IMR-90 (cell line): ENCODE results near the gene LCE5A. TPM values are rescaled to one million over a fixed set of nuclear protein-coding genes. Genes with fewer than 3 reads are reported as not detected.

Experiments
- ATAC-seq: fragments of 200-7000 bp; cut with Tn5 transposase; 2 replicates; pipeline ENCODE4 v1.9.1; 2020; ENCODE audit warnings: low read depth, mild to moderate bottlenecking, moderate library complexity
- BruUV-seq: library from RNA; stranded (reverse); fragments of 400-500 nt; replicated peaks from 2 replicates; lab custom pipeline; 2021; lab: Mats Ljungman, UMichigan
- CTCF ChIA-PET: fragments of 300-600 bp; formaldehyde crosslinking; extraction: SDS; loops from one replicate; lab custom pipeline; 2021; ENCODE audit warnings: antibody characterized with exemption; lab: Yijun Ruan, JAX
- POLR2A ChIA-PET: fragments of 300-600 bp; sonication (Branson Sonifier 250); formaldehyde crosslinking; loops from one replicate; lab custom pipeline; 2022; ENCODE audit warnings: antibody characterized with exemption; ENCODE audit not compliant: unreplicated experiment; lab: Charles Lee
- DNase-seq: peaks from one replicate; pipeline ENCODE4 v3.0.0; 2013
- H2AFZ ChIP-seq: replicated peaks from 2 replicates; pipeline ENCODE3; 2013; ENCODE audit warnings: low read length, mild to moderate bottlenecking; ENCODE audit not compliant: poor library complexity
- H2AK5ac ChIP-seq: 2 replicates; pipeline ENCODE4 v1.6.1; 2013; ENCODE audit warnings: low read depth, low read length, inconsistent platforms
- H2AK9ac ChIP-seq: replicated peaks from 2 replicates; pipeline ENCODE3; 2013; ENCODE audit warnings: mild to moderate bottlenecking, low read depth, low read length, moderate library complexity; ENCODE audit not compliant: poor library complexity
- H2BK120ac ChIP-seq: 2 replicates; pipeline ENCODE4 v1.6.1; 2013; ENCODE audit warnings: low read depth, low read length, inconsistent platforms
- H2BK15ac ChIP-seq: 3 replicates; pipeline ENCODE4 v1.6.1; 2013; ENCODE audit warnings: low read depth, low read length, inconsistent platforms
- H2BK20ac ChIP-seq: 2 replicates; pipeline ENCODE4 v1.6.1; 2013; ENCODE audit warnings: low read depth, mild to moderate bottlenecking, inconsistent platforms, low read length, moderate library complexity
- H2BK5ac ChIP-seq: 2 replicates; pipeline ENCODE4 v1.6.1; 2013; ENCODE audit warnings: mild to moderate bottlenecking, low read depth, low read length, inconsistent platforms; ENCODE audit not compliant: poor library complexity, severe bottlenecking
- H3K14ac ChIP-seq: replicated peaks from 2 replicates; pipeline ENCODE4 v1.6.1; 2013; ENCODE audit warnings: low read depth, low read length, inconsistent platforms
- H3K18ac ChIP-seq: 2 replicates; pipeline ENCODE4 v1.6.1; 2013; ENCODE audit warnings: low read depth, low read length, control low read depth
- H3K23ac ChIP-seq: 2 replicates; pipeline ENCODE4 v1.6.1; 2013; ENCODE audit warnings: low read depth, low read length, inconsistent platforms
- H3K27ac ChIP-seq: 2 replicates; pipeline ENCODE4 v1.5.1; 2013; ENCODE audit warnings: mild to moderate bottlenecking, control low read depth, low read length; ENCODE audit not compliant: insufficient read depth
- H3K27me3 ChIP-seq: 2 replicates; pipeline ENCODE4 v1.6.1; 2013; ENCODE audit warnings: low read length; ENCODE audit not compliant: control insufficient read depth, insufficient read depth
- H3K36me3 ChIP-seq: 2 replicates; pipeline ENCODE4 v1.6.1; 2013; ENCODE audit warnings: low read length, mixed read lengths; ENCODE audit not compliant: control insufficient read depth, insufficient read depth
- H3K4ac ChIP-seq: 2 replicates; pipeline ENCODE4 v1.6.1; 2013; ENCODE audit warnings: low read depth, low read length, inconsistent platforms
- H3K4me1 ChIP-seq: 2 replicates; pipeline ENCODE4 v1.6.1; 2013; ENCODE audit warnings: low read length, mixed read lengths; ENCODE audit not compliant: control insufficient read depth, insufficient read depth
- H3K4me2 ChIP-seq: 2 replicates; pipeline ENCODE4 v1.6.1; 2013; ENCODE audit warnings: low read depth, mild to moderate bottlenecking, control low read depth, low read length, moderate library complexity
- H3K4me3 ChIP-seq: 2 replicates; pipeline ENCODE4 v1.5.1; 2013; ENCODE audit warnings: low read depth, mild to moderate bottlenecking, control low read depth, low read length, moderate library complexity; ENCODE audit not compliant: insufficient read depth
- H3K56ac ChIP-seq: 2 replicates; pipeline ENCODE4 v1.6.1; 2013; ENCODE audit warnings: low read length, inconsistent platforms; ENCODE audit not compliant: insufficient read depth; ENCODE audit errors: extremely low read depth
- H3K79me1 ChIP-seq, 2 experiments: 2 replicates each; pipeline ENCODE4 v1.6.1; 2013; ENCODE audit warnings: low read length in 2 of 2, inconsistent platforms in 1 of 2, low read depth in 1 of 2
- H3K9ac ChIP-seq: 2 replicates; pipeline ENCODE4 v1.6.1; 2013; ENCODE audit warnings: low read depth, low read length, control low read depth
- H3K9me1 ChIP-seq: 2 replicates; pipeline ENCODE4 v1.6.1; 2013; ENCODE audit warnings: low read length, inconsistent platforms; ENCODE audit not compliant: insufficient read depth
- H3K9me3 ChIP-seq: 2 replicates; pipeline ENCODE4 v1.6.1; 2013; ENCODE audit warnings: low read length; ENCODE audit not compliant: control insufficient read depth, insufficient read depth
- H4K20me1 ChIP-seq: 2 replicates; pipeline ENCODE4 v1.6.1; 2013; ENCODE audit warnings: low read length, inconsistent platforms; ENCODE audit not compliant: insufficient read depth
- H4K5ac ChIP-seq: 2 replicates; pipeline ENCODE4 v1.6.1; 2013; ENCODE audit warnings: mild to moderate bottlenecking, low read depth, low read length, control low read depth
- H4K8ac ChIP-seq, 2 experiments: 2 replicates each; pipeline ENCODE4 v1.6.1; 2013; ENCODE audit warnings: low read depth in 2 of 2, low read length in 2 of 2, control low read depth in 1 of 2, inconsistent platforms in 1 of 2
- H4K91ac ChIP-seq: 2 replicates; pipeline ENCODE4 v1.6.1; 2013; ENCODE audit warnings: low read depth, low read length, inconsistent platforms; ENCODE audit not compliant: insufficient read depth
- BHLHE40 ChIP-seq: fragments of 150-350 bp; IDR thresholded peaks from 2 replicates; pipeline ENCODE4 v1.6.1; 2016; ENCODE audit warnings: mild to moderate bottlenecking, low read depth, low read length
- CHD1 ChIP-seq: IDR thresholded peaks from 2 replicates; pipeline ENCODE4 v1.6.1; 2012; ENCODE audit warnings: low read depth, low read length, improper control_type of control experiment
- CTCF ChIP-seq: conservative IDR thresholded peaks from 2 replicates; pipeline ENCODE4 v1.5.1; 2012; ENCODE audit warnings: mild to moderate bottlenecking, low read depth, low read length, improper control_type of control experiment
- ELK1 ChIP-seq: fragments of 150-350 bp; IDR thresholded peaks from 2 replicates; pipeline ENCODE4 v1.6.1; 2016; ENCODE audit warnings: low read depth, mild to moderate bottlenecking, low read length, moderate library complexity, borderline replicate concordance
- USF2 ChIP-seq: fragments of 150-350 bp; IDR thresholded peaks from 2 replicates; pipeline ENCODE4 v1.6.1; 2017; ENCODE audit warnings: mild to moderate bottlenecking, antibody characterized with exemption, low read length, low read depth
- WGBS, 2 experiments: methylation state at CpG; one replicate each; pipeline versions ENCODE4 v1.1.5 to v1.1.7; 2013; ENCODE audit warnings: missing lambda C conversion rate in 2 of 2; ENCODE audit not compliant: insufficient read length in 1 of 2; ENCODE audit errors: extremely low coverage in 2 of 2; 5-methylcytosine and 5-hydroxymethylcytosine counted together
- dilution Hi-C: fragments of 300-500 bp; cut with HindIII; formaldehyde crosslinking; loops from one replicate; pipeline ENCODE4 v1.14.3; 2018; ENCODE audit warnings: low sequenced_read_pairs; ENCODE audit not compliant: unreplicated experiment
- in situ Hi-C: fragments of 300-500 bp; cut with MboI; formaldehyde crosslinking; loops from 3 replicates; pipeline ENCODE4 v1.14.3; 2019; ENCODE audit warnings: low sequenced_read_pairs, inconsistent platforms, mixed read lengths
- intact Hi-C: fragments of 100-400 bp; cut with micrococcal nuclease; formaldehyde crosslinking; loops from 2 replicates; pipeline ENCODE4 v1.10.0; 2022
- polyA plus RNA-seq, 3 experiments: library from polyadenylated mRNA; depleted of rRNA; stranded (reverse); fragments of >200 nt; gene quantifications; 2 replicates each; pipeline ENCODE4 v1.2.3, GENCODE V29; 2012; ENCODE audit warnings: low replicate concordance in 1 of 3
- total RNA-seq: library from RNA; depleted of rRNA; stranded (reverse); fragments of >200 nt; gene quantifications from 2 replicates; pipeline ENCODE4 v1.2.3, GENCODE V29; 2012

LCE5A gene
- total and polyA plus RNA-seq, 2 of the 4 experiments (the other 2 are of a cell fraction), result not detected

- H4K8ac ChIP-seq, result no peak overlapping the region
- no peaks in the 10 kb centered on the region for H3K4me1 ChIP-seq
- no peaks in the 10 kb centered on the region for H3K27me3 ChIP-seq
- H3K36me3 ChIP-seq, result no peaks in the 10 kb centered on the region
- 20% methylated on average over 1 of the region's 10 CpGs; no CpG with 5 or more reads in 1 of the 2 experiments for WGBS, 2 experiments
- intact Hi-C loops (no loop called here), in situ Hi-C loops (no loop called here), dilution Hi-C loops (no loop called here)
- H4K91ac ChIP-seq, result no peak overlapping the region
- H2AFZ ChIP-seq, result no peak overlapping the region
- TF ChIP-seq ELK1, result no peak
- TF ChIP-seq CTCF, result peak; percentile 40
- no peak for TF ChIP-seq USF2
- no peak for TF ChIP-seq BHLHE40
- TF ChIP-seq CHD1, result no peak
- H2BK5ac ChIP-seq, result no peak overlapping the region
- peaks cover 4% of the 10 kb centered on the region; the same call in 1 of the 2 replicates for H3K9me3 ChIP-seq
- H3K27ac ChIP-seq, result no peak overlapping the region
- H2AK5ac ChIP-seq, result no peak overlapping the region
- ChIA-PET CTCF (interaction anchor here (1.2 kb wide), 1 partner anchor 30 kb away, joined by 3 read pairs; the partner anchor contains the start of gene LCE5A), POLR2A (no interaction called here)
- no peak overlapping the region for H2BK20ac ChIP-seq
- no peak overlapping the region for H3K23ac ChIP-seq
- no peak overlapping the region for H2BK15ac ChIP-seq
- H3K4me3 ChIP-seq, result no peak overlapping the region
- BruUV-seq, result no TSS peak
- H2AK9ac ChIP-seq, result no peak overlapping the region
- ATAC-seq (peak; percentile 46; the same call in 1 of the 2 replicates), DNase-seq (peak; percentile 10)
- no peak overlapping the region for H3K14ac ChIP-seq
- H3K9me1 ChIP-seq, result no peaks in the 10 kb centered on the region
- no peak overlapping the region for H4K5ac ChIP-seq
- H4K20me1 ChIP-seq, result no peaks in the 10 kb centered on the region
- H3K56ac ChIP-seq, result no peak overlapping the region
- no peak overlapping the region for H3K9ac ChIP-seq
- no peak overlapping the region for H3K18ac ChIP-seq
- H2BK120ac ChIP-seq, result no peak overlapping the region
- no peak overlapping the region for H3K4ac ChIP-seq
- no peaks in the 10 kb centered on the region for H3K79me1 ChIP-seq
- no peak overlapping the region for H3K4me2 ChIP-seq
These were observed 30.6 kb upstream of the LCE5A start for GRCh38 chr1:152479792-152480595.
